HCT116 (cell line): ENCODE results near the gene ADGRD1. TPM values are rescaled to one million over a fixed set of nuclear protein-coding genes. Genes with fewer than 3 reads are reported as not detected.

Experiments
- ATAC-seq: fragments of 200-7000 bp; cut with Tn5 transposase; 2 replicates; pipeline ENCODE4 v1.9.1; 2020; ENCODE audit warnings: mild to moderate bottlenecking, moderate library complexity
- BruUV-seq: library from RNA; stranded (reverse); fragments of 400-500 nt; replicated peaks from 2 replicates; lab custom pipeline; 2021; lab: Mats Ljungman, UMichigan
- CTCF ChIA-PET: fragments of 300-600 bp; sonication (Branson Sonifier 250); formaldehyde crosslinking; loops from one replicate; lab custom pipeline; 2021; ENCODE audit warnings: antibody characterized with exemption; lab: Charles Lee
- POLR2A ChIA-PET: fragments of 300-600, 350-600 bp; sonication (Branson Sonifier 250); formaldehyde crosslinking; loops from one replicate; lab custom pipeline; 2021; ENCODE audit warnings: antibody characterized with exemption; lab: Charles Lee
- RAD21 ChIA-PET, 2 experiments: fragments of 300-600 bp; sonication (Branson Sonifier 250); formaldehyde crosslinking; loops; one replicate each; lab custom pipeline; 2023; ENCODE audit warnings: low total read pairs in 2 of 2; ENCODE audit not compliant: uncharacterized antibody in 2 of 2, unreplicated experiment in 2 of 2, low non-redundant PET in 1 of 2; lab: Charles Lee
- DNase-seq: peaks from one replicate; pipeline ENCODE4 v3.0.0-alpha.2; 2010; ENCODE audit warnings: low read depth, low spot score
- H2AFZ ChIP-seq: fragments of 200-600 bp; shearing (Covaris generic), sonication (generic); 2 replicates; pipeline ENCODE4 v1.6.1; 2017; ENCODE audit warnings: low read depth, mixed run types, mixed read lengths, antibody characterized with exemption, low read length; ENCODE audit not compliant: poor library complexity, severe bottlenecking
- H3K27ac ChIP-seq: 2 replicates; pipeline ENCODE4 v1.5.1; 2012; ENCODE audit warnings: low read depth, low read length
- H3K27me3 ChIP-seq: fragments of 200-600 bp; sonication (generic); 2 replicates; pipeline ENCODE4 v1.6.1; 2016; ENCODE audit warnings: mixed run types, low read length, mixed read lengths; ENCODE audit not compliant: insufficient read depth
- H3K36me3 ChIP-seq, 2 experiments: fragments of 200-500 bp in 1 of 2; fragments of 200-600 bp in 1 of 2; sonication (Bioruptor generic) in 1 of 2; sonication (generic) in 1 of 2; 2 replicates each; pipeline versions ENCODE4 v1.5.1 to v1.6.1; 2014 to 2016; ENCODE audit warnings: low read length in 2 of 2, inconsistent platforms in 1 of 2, mixed read lengths in 1 of 2, mixed run types in 1 of 2; ENCODE audit not compliant: insufficient read depth in 2 of 2, control insufficient read depth in 1 of 2
- H3K4me1 ChIP-seq, 2 experiments: fragments of 200-600 bp in 1 of 2; sonication (generic) in 1 of 2; 2 replicates each; pipeline versions ENCODE4 v1.5.1 to v1.6.1; 2012 to 2017; ENCODE audit warnings: low read length in 2 of 2, inconsistent platforms in 1 of 2, mild to moderate bottlenecking in 1 of 2, mixed read lengths in 1 of 2, mixed run types in 1 of 2, moderate library complexity in 1 of 2; ENCODE audit not compliant: insufficient read depth in 2 of 2, control insufficient read depth in 1 of 2
- H3K4me2 ChIP-seq: fragments of 200-600 bp; sonication (generic); 2 replicates; pipeline ENCODE4 v1.6.1; 2017; ENCODE audit warnings: mixed run types, low read length, mixed read lengths
- H3K4me3 ChIP-seq, 2 experiments: fragments of 200-600 bp in 1 of 2; sonication (generic) in 1 of 2; replicated peaks in 1 of 2; 2 replicates each; pipeline ENCODE4 v1.5.1; 2011 to 2016; ENCODE audit warnings: low read length in 2 of 2, control low read depth in 1 of 2, low read depth in 1 of 2, mild to moderate bottlenecking in 1 of 2, mixed read lengths in 1 of 2, mixed run types in 1 of 2
- H3K79me2 ChIP-seq: fragments of 200-600 bp; sonication (generic); 2 replicates; pipeline ENCODE4 v1.6.1; 2017; ENCODE audit warnings: mild to moderate bottlenecking, mixed run types, low read length, moderate library complexity, mixed read lengths; ENCODE audit not compliant: insufficient read depth
- H3K9ac ChIP-seq: fragments of 200-600 bp; sonication (generic); 2 replicates; pipeline ENCODE4 v1.6.1; 2016; ENCODE audit warnings: low read length, mixed read lengths
- H3K9me2 ChIP-seq: fragments of 200-600 bp; sonication (generic), shearing (Covaris generic); 2 replicates; pipeline ENCODE4 v1.6.1; 2017; ENCODE audit warnings: mixed run types, mild to moderate bottlenecking, moderate library complexity; ENCODE audit not compliant: insufficient read depth
- H3K9me3 ChIP-seq, 2 experiments: fragments of 200-500 bp in 1 of 2; fragments of 200-600 bp in 1 of 2; sonication (Bioruptor generic) in 1 of 2; sonication (generic) in 1 of 2; 2 replicates each; pipeline ENCODE4 v1.6.1; 2014 to 2017; ENCODE audit warnings: low read length in 2 of 2, mixed read lengths in 2 of 2, inconsistent platforms in 1 of 2, low read depth in 1 of 2, mild to moderate bottlenecking in 1 of 2, mixed run types in 1 of 2, moderate library complexity in 1 of 2; ENCODE audit not compliant: control insufficient read depth in 1 of 2, insufficient read depth in 1 of 2
- H4K20me1 ChIP-seq: fragments of 200-600 bp; sonication (generic), shearing (Covaris generic); 2 replicates; pipeline ENCODE4 v1.6.1; 2017; ENCODE audit warnings: mixed run types, mild to moderate bottlenecking, moderate library complexity; ENCODE audit not compliant: insufficient read depth
- ATF3 ChIP-seq: IDR thresholded peaks from 2 replicates; pipeline ENCODE4 v1.6.1; 2012
- EGR1 ChIP-seq: IDR thresholded peaks from 2 replicates; pipeline ENCODE4 v1.6.1; 2012; ENCODE audit warnings: low read depth
- ELF1 ChIP-seq: IDR thresholded peaks from 2 replicates; pipeline ENCODE4 v1.6.1; 2012; ENCODE audit warnings: low read depth, borderline replicate concordance
- EZH2phosphoT487 ChIP-seq: fragments of 200-600 bp; IDR thresholded peaks from 2 replicates; pipeline ENCODE4 v1.6.1; 2018; ENCODE audit warnings: antibody characterized with exemption, borderline replicate concordance
- JUND ChIP-seq: IDR thresholded peaks from 2 replicates; pipeline ENCODE4 v1.6.1; 2012
- MAX ChIP-seq: IDR thresholded peaks from 2 replicates; pipeline ENCODE4 v1.6.1; 2012
- POLR2A ChIP-seq: IDR thresholded peaks from 2 replicates; pipeline ENCODE4 v1.7.0; 2011; ENCODE audit warnings: borderline replicate concordance; ENCODE audit not compliant: insufficient read depth, insufficient read length; ENCODE audit errors: extremely low read depth
- POLR2AphosphoS5 ChIP-seq: IDR thresholded peaks from 2 replicates; pipeline ENCODE4 v1.6.1; 2011; ENCODE audit warnings: mild to moderate bottlenecking, low read depth, low read length, moderate library complexity
- SIN3A ChIP-seq: IDR thresholded peaks from 2 replicates; pipeline ENCODE4 v1.6.1; 2012; ENCODE audit warnings: low read depth
- YY1 ChIP-seq: IDR thresholded peaks from 2 replicates; pipeline ENCODE4 v1.6.1; 2011; ENCODE audit warnings: low read length, low read depth, moderate library complexity, mild to moderate bottlenecking; ENCODE audit not compliant: insufficient replicate concordance; ENCODE audit errors: extremely low read depth
- intact Hi-C: fragments of 100-400 bp; cut with micrococcal nuclease; formaldehyde crosslinking; loops from 2 replicates; pipeline ENCODE4 v1.10.0; 2022
- total RNA-seq: library from RNA; stranded (reverse); gene quantifications from one replicate; pipeline ENCODE4 v1.2.1, GENCODE V29; 2021; ENCODE audit not compliant: unreplicated experiment

Gene ADGRD1
- total RNA-seq, 1 experiment from 2014 or later = 0.44 TPM

- ATAC-seq (no peak), DNase-seq (no peak)
- Histone ChIP-seq H3K4me2 (no peak overlapping the region), H3K9me2 (no peaks in the 10 kb centered on the region), H3K79me2 (no peaks in the 10 kb centered on the region), H3K9ac (no peak overlapping the region), H3K27ac (no peak overlapping the region), H3K4me3 (no peak overlapping the region), H3K27me3 (no peaks in the 10 kb centered on the region), H3K9me3 (no peaks in the 10 kb centered on the region), H3K36me3 (no peaks in the 10 kb centered on the region), H3K4me1 (no peaks in the 10 kb centered on the region), H4K20me1 (no peaks in the 10 kb centered on the region), H2AFZ (no peak overlapping the region)
- no TSS peak for BruUV-seq
- CTCF ChIA-PET = no interaction called here
- POLR2A ChIA-PET = no interaction called here
- intact Hi-C loops = no loop called here
- RAD21 ChIA-PET = no interaction called here
- TF ChIP-seq ELF1 (no peak), ATF3 (no peak), YY1 (no peak), SIN3A (no peak), JUND (no peak), EZH2phosphoT487 (no peak), MAX (no peak), POLR2A (no peak), EGR1 (no peak), POLR2AphosphoS5 (no peak)
Observed at GRCh38 chr12:131038961-131039950, 85.5 kb downstream of the ADGRD1 start.
